ENCODE results near the gene BTN2A1. TPM values are rescaled to one million over a fixed set of nuclear protein-coding genes. Genes with fewer than 3 reads are reported as not detected.

The BTN2A1 gene
- total RNA-seq, 6 experiments from 2014 or later, result 3.6 to 8.3 (median 5.2) TPM

DNA sequence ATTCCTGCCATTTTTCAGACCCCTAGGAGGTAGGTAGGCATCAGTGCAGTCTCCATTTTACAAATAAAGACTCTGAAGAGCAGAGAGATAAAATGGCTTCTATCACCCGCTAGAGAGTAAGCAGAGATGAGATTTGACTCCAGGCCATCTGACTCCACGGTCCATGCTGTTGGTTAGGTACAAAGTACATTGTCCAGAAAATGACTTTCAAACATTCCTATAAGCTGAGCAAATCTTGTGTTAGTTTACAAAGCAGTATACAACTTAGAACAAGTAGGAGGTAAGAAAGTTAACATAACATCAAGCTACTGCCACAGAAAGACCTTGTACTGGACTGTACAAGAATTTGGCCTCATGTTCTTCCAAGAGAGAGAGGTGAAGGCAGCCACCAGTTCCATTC, 57.2 kb downstream of the BTN2A1 start:
- Histone ChIP-seq H3K27me3 (no peaks in the 10 kb centered on the region), H3K4me3 (no peak overlapping the region), H3K4me1 (no peaks in the 10 kb centered on the region), H3K36me3 (no peaks in the 10 kb centered on the region), H3K9me3 (no peaks in the 10 kb centered on the region), H3K27ac (no peak overlapping the region)
- peak in 1 of 4 donors; percentile 58 for ATAC-seq
- 43% methylated on average over 2 of the region's 2 CpGs for WGBS (ENCODE audit: insufficient coverage, low coverage, low lambda C conversion rate, missing lambda C conversion rate)
- DNase-seq, result no peak
- intact Hi-C loops (cut with DNase I), result no loop called here
- TF ChIP-seq POLR2A (IDR thresholded peaks at IDR 0.05) (no peak), CTCF (IDR thresholded peaks at IDR 0.05) (no peak)

DNA sequence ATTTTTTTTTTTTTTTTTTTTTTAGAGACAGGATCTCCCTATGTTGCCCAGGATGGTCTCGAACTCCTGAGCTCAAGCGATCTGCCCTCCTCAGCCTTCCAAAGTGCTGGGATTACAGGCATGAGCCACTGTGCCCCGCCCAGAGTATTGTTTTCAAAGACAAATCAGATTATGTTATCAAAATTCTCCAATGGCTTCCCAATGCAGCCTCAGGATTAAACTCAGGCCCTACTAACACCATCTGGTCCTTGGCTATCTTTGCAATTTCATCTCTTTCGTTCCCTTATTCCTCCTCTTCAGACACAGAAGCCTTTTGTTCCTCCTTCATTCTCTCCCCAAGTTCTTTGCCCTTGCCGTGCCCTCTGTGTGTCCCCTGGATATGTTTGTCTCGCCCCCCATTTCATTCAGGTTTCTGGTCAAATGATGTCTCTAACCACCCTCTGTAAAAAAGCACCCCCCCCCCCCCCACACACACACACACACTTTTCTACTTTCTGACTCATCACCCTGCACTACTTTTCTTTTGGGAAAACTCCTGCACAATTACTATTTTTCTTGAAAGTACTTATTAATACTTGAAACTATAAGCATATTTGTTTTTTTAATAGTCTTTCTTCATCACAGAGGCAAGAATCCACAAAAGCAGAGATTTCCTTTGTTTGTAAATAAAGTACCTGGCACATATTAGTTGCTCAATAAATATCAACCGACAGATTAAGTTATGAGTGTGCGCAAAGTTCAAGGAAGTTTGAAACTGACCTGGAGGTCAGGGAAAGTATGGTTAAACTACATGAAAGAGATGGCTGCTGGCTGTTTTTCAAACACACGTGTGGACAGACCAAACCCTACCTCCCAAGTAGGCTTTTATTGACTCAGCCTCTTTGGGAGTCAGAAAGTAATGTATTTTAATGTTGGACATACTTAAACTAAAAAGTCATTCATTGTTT, 59.0 kb downstream of the BTN2A1 start:
- intact Hi-C loops (cut with DNase I), result no loop called here
- H3K27me3 ChIP-seq, result no peaks in the 10 kb centered on the region
- 61% methylated on average over 9 of the region's 9 CpGs for WGBS (ENCODE audit: insufficient coverage, low coverage, low lambda C conversion rate, missing lambda C conversion rate)
- H3K4me3 ChIP-seq, result no peak overlapping the region
- H3K27ac ChIP-seq, result no peak overlapping the region
- DNase-seq, result no peak
- no peaks in the 10 kb centered on the region for H3K9me3 ChIP-seq
- no peaks in the 10 kb centered on the region for H3K36me3 ChIP-seq
- TF ChIP-seq POLR2A (IDR thresholded peaks at IDR 0.05), result no peak
- TF ChIP-seq CTCF (IDR thresholded peaks at IDR 0.05), result no peak
- peaks cover 0 to 4% (median 0%) of the 10 kb centered on the region in 4 donors for H3K4me1 ChIP-seq
- ATAC-seq, result no peak

Small RNA genes within 50 kb of the gene (small RNA-seq; reads per million reads assigned to genes)
- 0 reads per million in 2 experiments for gene RNU6-502P

Other genes starting within 250 kb of the BTN2A1 start
- 10 to 100 TPM in 5 of 6 experiments, 1 to 10 TPM in 1; 7.7 to 21.6 (median 15.4) TPM for gene BTN3A2, start 92.8 kb upstream of the BTN2A1 start, total RNA-seq
- gene BTN2A2, start 74.8 kb upstream of the BTN2A1 start, total RNA-seq, result 1 to 10 TPM; 1.9 to 5.3 (median 3.7) TPM
- 10 to 100 TPM in 4 of 6 experiments, 1 to 10 TPM in 2; 9.0 to 15.9 (median 10.6) TPM for gene BTN3A1, start 55.7 kb upstream of the BTN2A1 start, total RNA-seq
- 10 to 100 TPM in 3 of 6 experiments, 1 to 10 TPM in 3; 5.2 to 13.8 (median 9.1) TPM for gene BTN3A3, start 17.5 kb upstream of the BTN2A1 start, total RNA-seq
- not detected for gene BTN1A1, start 42.3 kb downstream of the BTN2A1 start, total RNA-seq
- gene HMGN4, start 80.4 kb downstream of the BTN2A1 start, total RNA-seq, result 10 to 100 TPM in 3 of 6 experiments, 1 to 10 TPM in 3; 5.8 to 13.2 (median 9.1) TPM
- 1 to 10 TPM; 5.0 to 9.2 (median 7.0) TPM for gene ABT1, start 139.0 kb downstream of the BTN2A1 start, total RNA-seq
- 10 to 100 TPM in 1 of 6 experiments, 1 to 10 TPM in 5; 2.9 to 10.3 (median 8.6) TPM for gene ZNF322, start 201.8 kb downstream of the BTN2A1 start, total RNA-seq